Activated CD8-positive, alpha-beta memory T cell treated with anti-CD3 and anti-CD28 coated beads, Interleukin-2, amount 50 U/mL, for 48 hours (primary cell): Measurements from ENCODE around the gene PSMD11.

Experiments used
- DNase-seq: peaks from one replicate; pipeline ENCODE4 v3.0.0-alpha.2; 2020

Gene PSMD11

GRCh38 chr17:32467949-32468348, 23.6 kb downstream of the PSMD11 start:
- DNase-seq = no peak

DNA sequence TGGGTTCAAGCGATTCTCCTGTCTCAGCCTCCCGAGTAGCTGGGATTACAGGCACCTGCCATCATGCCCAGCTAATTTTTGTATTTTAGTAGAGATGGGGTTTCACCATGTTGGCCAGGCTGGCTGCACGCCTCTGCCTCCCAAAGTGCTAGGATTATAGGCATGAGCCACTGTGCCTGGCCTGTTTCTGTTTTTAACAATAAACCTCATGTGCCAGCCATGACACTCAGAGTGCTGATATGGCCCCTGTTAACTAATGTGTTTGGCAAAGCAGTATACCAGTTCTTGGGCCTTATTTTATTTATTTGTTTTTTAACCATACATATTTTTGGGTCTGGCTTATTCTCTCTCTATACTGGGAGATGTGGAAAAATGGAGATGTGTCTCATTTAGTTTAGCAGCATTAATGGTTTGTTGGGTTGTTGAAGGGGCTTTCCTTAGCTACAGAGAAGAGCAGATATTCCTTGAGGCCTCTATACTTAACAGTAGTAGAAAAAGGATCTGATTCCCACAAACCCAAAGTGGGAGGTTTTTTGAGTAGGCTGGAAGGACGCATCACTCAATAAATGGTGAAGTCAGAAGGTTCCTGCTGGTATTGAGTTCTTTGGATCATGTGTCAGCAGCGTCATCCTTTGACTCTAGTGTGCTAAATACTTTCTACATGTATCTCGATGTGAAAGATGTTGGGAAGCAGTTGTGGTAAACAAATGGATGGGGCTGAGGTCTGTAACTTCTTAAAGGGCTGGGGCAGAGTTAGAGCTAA, 26.3 kb downstream of the PSMD11 start:
- no peak for DNase-seq

DNA sequence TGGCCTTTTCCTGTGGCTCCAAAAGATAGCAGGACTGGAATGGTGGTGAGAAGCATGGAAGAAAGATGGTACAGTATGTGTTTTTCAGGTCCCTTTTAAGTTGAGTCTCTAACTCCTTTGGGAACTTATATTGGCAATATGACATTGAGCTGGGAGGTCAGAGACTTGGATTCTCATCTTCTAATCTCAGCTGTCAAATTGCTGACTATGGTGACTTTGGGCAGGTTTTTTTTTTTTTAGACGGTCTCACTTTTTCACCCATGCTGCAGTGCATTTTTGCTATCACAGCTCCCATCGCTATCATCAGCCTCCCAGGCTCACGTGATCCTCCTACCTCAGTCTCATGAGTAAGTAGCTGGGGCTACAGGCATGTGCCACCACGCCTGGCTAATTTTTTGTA, 27.3 kb downstream of the PSMD11 start:
- no peak for DNase-seq

DNA sequence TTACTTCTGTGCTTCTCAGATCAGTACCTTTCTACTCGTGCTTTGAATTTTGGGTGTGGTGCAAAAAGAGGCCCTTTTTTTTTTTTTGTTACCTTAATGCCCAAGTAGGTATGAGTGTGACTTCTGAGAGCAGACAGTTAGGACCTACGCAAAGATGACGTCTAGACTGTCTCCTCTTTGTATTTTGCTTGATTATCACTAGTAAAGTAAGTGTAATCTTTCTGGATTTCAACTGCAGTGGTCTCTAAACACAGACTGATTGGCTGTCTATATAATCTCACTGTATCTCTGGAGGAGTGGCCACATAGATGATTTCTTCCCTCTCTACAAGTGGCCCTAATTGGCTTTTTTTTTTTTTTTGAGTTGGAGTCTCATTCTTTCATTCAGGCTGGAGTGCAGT, 30.9 kb downstream of the PSMD11 start:
- DNase-seq = no peak

DNA sequence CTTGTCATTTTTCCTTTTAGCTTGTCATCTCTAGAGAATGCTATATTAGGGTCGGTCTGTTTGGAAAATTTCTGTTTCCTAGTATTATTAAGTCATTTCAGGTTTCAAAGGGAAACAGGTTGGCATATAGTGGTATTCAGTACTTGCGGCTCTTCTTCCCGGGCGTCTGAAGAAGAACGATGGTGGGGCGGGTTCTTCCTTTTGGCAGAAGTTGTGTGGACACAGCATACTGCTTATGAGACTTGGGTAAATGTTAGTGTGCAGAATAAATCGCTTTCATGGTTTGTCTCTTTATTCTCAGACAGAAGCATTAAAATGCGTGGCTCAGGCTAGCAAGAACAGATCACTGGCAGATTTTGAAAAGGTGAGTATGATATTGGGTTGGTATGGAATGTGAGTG, 32.9 kb downstream of the PSMD11 start:
- DNase-seq = no peak

DNA sequence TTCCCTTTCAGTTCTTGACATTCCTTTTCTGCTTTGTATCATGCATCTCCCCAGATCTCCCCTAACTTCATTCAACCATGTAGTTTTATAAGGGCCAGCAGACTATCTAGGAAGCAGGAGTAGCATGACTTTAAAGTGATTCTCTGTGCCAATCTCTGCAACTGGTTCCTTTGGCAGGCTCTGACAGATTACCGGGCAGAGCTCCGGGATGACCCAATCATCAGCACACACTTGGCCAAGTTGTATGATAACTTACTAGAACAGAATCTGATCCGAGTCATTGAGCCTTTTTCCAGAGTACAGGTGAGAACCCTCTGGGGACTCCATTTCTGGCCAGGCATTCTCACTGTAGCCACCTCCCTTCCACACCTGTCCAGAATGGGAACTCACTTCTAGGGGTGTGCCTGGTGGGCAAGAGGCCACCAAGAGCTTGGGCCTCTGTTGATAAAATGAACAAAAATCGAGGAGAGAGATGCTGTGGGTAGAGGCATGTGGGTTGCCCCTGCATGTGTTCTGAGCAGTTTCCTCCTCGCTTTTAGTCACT, 34.8 kb downstream of the PSMD11 start:
- no peak for DNase-seq

GRCh38 chr17:32481193-32481592, 36.9 kb downstream of the PSMD11 start:
- DNase-seq = peak; percentile 26

DNA sequence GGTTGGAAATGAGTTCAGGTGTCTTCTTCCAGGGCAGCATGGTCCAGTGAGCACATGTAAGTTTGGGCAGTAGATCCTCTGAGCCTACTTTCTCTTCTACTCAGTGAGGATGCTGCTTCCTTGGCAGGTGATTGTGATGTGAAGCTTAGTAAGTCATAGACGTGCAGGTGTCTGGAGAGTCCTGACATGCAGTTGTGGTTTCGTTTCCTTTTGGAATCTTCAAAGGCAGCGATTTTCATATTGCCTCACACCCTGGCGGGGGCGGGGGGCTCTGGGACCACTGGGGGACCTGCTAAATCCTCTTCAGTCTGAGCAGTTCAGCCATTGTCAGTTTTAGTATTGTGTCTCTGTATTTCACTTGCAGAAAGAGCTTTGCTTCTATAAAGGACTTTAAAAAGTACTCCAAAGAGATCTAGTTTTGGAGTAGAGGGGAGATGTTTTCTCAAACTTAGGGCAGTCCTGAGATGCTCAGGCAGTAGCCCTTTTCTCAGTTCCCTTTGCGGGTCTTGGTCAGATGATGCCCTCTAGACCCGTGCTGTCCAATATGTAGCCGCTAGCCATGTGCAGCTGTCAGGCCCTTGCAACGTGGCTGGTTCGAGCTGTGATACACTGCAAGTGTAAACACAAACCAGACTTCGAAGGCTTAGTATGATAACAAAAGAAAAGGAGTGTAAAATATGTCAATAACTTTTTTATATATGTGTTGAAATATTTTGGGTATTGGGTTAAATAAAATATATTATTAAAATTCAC, 38.4 kb downstream of the PSMD11 start:
- DNase-seq = peak; percentile 49

DNA sequence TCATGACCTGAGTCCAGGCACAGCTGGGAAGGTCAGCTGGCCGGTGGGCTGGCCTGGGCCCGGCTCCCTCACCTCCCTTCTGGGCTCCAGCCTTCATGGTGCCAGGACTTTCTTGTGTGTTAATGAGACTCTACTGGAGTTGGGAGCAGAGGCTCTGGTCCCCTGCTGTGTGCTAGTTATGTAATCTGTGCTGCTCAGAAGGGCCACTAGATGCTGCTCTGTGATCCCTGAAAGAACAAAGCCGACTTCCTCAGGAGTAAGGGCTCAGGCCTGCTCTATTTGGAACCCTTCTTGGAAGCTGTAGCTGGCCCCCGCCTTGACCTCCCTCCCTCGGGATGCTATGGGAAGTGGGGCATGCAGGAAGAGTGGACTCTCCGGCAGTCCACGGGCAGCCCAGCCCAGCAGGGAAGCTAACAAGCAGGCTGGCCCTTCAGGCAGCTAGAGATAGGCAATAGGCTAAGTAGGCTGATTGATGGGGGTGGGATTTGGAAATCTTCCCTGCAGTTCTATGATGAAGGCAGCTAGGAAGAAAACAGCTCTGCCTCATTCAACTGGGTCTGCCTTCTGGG, 39.2 kb downstream of the PSMD11 start:
- no peak for DNase-seq

DNA sequence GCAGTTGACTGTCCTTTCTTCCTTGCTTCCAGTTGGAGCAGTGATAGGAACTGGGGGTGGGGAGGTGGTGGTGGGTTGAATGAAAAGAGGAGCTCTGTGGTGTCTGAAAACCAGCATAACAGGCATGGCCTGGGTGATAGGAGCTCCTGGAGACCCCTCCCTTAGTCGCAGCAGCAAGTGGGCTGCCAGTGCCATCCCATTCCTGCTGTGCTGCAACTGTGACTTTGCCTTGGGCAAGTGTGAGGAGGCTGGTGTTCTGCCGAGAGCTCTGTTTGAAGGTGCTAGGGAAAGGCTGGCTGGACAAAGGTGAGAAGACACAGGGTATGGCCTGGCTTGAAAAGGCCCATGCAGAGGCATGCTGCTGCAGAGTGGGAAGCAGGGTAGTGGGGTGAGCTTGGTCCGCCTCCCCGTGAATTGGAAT, 39.7 kb downstream of the PSMD11 start:
- peak; percentile 56 for DNase-seq

DNA sequence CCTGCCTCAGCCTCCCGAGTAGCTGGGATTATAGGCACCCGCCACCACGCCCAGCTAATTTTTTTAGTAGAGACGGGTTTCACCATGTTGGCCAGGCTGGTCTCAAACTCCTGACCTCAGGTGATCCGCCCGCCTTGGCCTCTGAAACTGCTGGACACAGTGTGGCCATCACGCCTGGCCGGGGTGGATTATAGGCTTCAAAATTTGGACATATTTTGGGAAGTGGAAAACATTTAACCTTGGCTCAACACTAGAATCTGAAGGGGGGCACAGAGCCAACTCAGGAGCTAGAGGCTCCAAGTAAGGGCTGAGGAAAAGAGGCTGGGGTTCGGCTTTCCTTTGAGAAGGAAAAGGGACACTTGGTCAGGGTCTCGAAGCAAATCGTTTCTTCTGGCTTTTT, 40.3 kb downstream of the PSMD11 start:
- DNase-seq = peak; percentile 44

- peak; percentile 49 for DNase-seq
These were observed 41.2 kb downstream of the PSMD11 start for GRCh38 chr17:32485261-32486110.

DNA sequence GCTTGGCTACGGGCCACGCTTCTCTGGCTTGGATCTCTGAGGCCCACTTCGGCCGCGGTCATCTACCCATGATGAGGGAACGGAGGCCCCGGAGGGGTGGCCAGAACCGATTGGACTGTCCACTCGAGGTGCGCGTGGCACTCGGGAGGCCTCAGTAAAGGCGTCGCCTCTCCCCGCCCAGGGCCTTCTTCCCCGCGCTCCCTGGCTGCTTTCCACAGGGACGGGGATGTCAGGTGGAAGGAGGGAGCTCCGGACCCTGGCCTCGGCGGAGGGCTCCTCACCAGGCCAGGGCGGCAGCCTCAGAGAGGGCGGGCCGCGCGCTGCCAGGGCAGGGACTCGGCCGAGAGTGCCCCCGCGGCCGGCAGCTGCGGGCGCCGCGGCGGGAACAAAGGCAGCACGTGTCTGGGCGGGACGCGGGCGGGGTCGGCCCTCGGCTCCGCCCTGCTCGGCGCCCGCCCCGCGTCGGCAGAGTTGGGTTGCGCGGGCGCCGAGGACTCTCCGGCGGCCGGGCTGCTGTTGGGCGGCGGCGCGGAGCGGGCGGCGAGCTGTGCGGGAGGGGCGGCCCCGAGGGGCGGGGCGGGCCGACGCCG, 41.9 kb downstream of the PSMD11 start:
- DNase-seq = peak; percentile 80

DNA sequence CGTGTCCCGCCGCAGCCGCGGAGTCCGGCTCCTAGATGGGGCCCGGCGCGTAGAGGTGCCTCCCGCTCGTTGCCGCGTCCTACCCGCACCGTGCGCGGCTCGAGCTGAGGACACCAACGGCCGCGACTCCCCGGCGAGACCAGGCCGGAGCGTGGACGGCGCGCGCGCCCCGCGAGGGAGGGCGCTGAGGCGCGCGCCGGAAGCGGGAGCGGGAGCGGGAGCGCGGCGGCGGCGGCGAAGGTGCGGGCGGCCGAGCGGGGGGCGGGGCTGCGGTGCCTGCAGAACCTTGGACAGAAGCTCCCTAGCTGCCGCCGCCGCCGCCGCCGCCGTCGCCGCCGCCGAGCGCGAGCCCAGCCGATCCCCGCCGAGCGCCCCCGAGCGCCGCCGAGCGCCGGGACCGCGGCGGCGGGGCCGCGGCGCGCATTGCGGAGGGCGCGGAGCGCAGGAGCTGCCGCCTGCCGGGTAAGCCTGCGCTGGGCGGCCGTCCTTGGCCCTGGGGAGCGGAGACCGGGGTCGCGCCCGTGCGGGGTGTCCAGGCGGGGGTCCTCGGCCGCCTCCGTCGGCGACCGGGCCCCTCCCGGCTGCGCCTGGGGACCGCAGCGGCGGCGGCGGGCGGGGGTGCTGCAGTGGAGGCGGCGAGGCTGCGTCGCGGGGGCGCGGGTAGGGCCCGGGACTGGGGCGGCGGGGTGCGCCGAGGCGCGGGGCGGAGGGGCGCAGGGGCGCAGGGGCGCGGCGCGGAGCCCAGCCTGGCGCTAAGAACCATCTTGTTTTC, 42.6 kb downstream of the PSMD11 start, which contains the start of gene CDK5R1:
TSS of gene CDK5R1 (plus strand) at position 293 of the 772 bp plus-strand sequence. CDS start 628 bp downstream, outside the sequence.
- DNase-seq = peak; percentile 87

GRCh38 chr17:32487473-32488176, 43.3 kb downstream of the PSMD11 start:
- peak; percentile 71 for DNase-seq

GRCh38 chr17:32488177-32488542, 43.9 kb downstream of the PSMD11 start:
- peak; percentile 53 for DNase-seq

- DNase-seq = no peak
These were observed 44.4 kb downstream of the PSMD11 start for GRCh38 chr17:32488604-32489180.

GRCh38 chr17:32489320-32490100, 45.2 kb downstream of the PSMD11 start:
- DNase-seq = no peak

- no peak for DNase-seq
These were observed 45.8 kb downstream of the PSMD11 start for GRCh38 chr17:32490101-32490482.
